Esophagus squamous epithelium (tissue), 4 donors: Measurements from ENCODE around the gene TAB2.

Experiments used
- POLR2A ChIP-seq, 4 donors: fragments of 450-650 bp; IDR thresholded peaks; one replicate each; pipeline ENCODE4 v1.6.1; 2017; ENCODE audit warnings: antibody characterized with exemption in 4 of 4, mild to moderate bottlenecking in 4 of 4, moderate library complexity in 3 of 4
- TF ChIP-seq, protein P1 (sequence below), 6 experiments: fragments of 450-650 bp in 4 of 6; fragments of 200-600 bp in 2 of 6; sonication (generic) in 2 of 6; IDR thresholded peaks; one replicate each; pipeline ENCODE4 v1.5.1; 2016 to 2019; ENCODE audit warnings: antibody characterized with exemption in 6 of 6, mild to moderate bottlenecking in 4 of 6, moderate library complexity in 4 of 6

DNA sequence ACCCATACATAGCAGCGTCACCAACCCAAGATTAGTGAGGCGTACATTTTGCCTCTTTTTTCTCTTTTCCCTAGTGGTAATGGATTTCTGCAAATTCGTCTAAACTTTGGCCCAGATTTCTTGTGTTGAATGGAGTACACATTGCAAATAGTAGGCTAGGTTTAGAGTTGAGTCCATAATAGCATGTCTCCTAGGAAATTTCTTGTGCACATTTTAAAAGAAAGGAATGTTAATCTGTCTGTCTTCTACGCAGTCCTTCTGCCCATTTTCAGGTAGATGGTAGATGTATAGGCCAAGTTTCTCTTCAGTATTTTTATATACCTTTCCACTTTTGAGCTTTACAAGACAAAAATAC lies 15.7 kb downstream of the TAB2 start:
- no peak for TF ChIP-seq POLR2A (IDR thresholded peaks at IDR 0.05)
- TF ChIP-seq, protein P1, sequence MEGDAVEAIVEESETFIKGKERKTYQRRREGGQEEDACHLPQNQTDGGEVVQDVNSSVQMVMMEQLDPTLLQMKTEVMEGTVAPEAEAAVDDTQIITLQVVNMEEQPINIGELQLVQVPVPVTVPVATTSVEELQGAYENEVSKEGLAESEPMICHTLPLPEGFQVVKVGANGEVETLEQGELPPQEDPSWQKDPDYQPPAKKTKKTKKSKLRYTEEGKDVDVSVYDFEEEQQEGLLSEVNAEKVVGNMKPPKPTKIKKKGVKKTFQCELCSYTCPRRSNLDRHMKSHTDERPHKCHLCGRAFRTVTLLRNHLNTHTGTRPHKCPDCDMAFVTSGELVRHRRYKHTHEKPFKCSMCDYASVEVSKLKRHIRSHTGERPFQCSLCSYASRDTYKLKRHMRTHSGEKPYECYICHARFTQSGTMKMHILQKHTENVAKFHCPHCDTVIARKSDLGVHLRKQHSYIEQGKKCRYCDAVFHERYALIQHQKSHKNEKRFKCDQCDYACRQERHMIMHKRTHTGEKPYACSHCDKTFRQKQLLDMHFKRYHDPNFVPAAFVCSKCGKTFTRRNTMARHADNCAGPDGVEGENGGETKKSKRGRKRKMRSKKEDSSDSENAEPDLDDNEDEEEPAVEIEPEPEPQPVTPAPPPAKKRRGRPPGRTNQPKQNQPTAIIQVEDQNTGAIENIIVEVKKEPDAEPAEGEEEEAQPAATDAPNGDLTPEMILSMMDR (IDR thresholded peaks at IDR 0.05), result no peak
